ENCODE results near the gene NNT. TPM values are rescaled to one million over a fixed set of nuclear protein-coding genes. Genes with fewer than 3 reads are reported as not detected.

NNT gene
- total and polyA plus RNA-seq, 2 of the 8 experiments (the other 6 are each of a cell fraction or from before 2014, with no cell fraction given), result 11.0 to 22.2 TPM

- peak; percentile 60 for TF ChIP-seq MAX (IDR thresholded peaks at IDR 0.05)
- TF ChIP-seq ASH2L (IDR thresholded peaks at IDR 0.05; ENCODE audit: low read length), result peak; percentile 63
- TF ChIP-seq TAF7 (optimal IDR thresholded peaks at IDR 0.05; ENCODE audit: borderline replicate concordance, low read depth, low read length), result peak; percentile 49
Observed at GRCh38 chr5:43555895-43556606, 46.9 kb upstream of the NNT start (continued).
